Measurements from ENCODE around the gene RGP1. TPM values are rescaled to one million over a fixed set of nuclear protein-coding genes. Genes with fewer than 3 reads are reported as not detected.

Gene RGP1
- total and polyA plus RNA-seq, 4 donors: 11.0 to 32.4 (median 21.5) TPM

DNA sequence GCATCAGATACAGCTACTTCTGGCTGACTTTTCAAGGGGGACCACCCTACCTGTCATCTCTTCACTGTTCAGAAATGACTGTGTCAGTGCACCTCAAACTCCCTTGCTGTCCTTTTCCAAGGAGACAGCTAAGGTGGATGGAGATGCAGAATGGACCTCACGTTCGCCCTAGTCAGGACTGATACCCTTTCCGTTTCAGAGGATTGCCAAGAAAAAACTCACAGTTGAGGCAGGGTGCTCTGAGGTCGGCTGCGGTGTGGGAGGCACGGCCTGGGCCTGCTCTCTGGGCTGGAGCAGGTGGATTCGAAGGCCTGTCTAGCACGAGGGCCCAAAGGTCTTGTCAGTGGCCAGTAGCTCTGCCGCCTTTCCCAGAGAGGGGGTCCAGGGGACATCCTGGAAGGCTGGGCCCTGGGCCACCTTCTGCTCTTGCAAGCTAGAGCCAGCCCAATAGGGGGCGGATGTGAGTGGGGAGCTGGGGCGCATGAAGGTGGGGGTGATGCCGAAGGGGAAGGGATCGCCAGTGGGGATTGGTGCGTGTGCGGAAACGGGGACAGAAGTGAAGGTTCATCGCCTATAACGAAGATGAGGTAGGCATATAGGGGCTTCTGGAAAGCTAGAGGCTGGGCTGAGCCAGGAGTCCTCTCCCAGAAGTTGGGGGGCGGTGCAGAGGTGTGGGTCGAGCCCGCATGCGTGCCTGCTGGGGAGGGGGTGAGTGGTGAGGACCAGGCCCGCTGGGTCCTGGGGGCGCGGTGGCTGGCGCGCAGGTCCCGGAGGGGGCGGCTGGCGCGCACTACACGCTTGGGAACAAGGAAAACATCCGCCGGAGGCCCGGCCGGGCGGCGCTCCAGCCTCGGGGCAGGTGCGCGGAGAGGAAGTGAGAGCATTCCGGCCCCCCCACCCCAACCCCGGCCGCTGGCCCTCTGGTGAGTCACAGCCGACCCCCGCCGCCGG is 7.5 kb downstream of the RGP1 start:
- intact Hi-C loops (cut with DNase I): no loop called here
- H3K9me3 ChIP-seq (ENCODE audit: control insufficient read depth, low read length): no peaks in the 10 kb centered on the region
- peak overlapping the region; percentile 31 to 52 for H3K4me3 ChIP-seq (ENCODE audit: low read length in 2 of 2)
- peak; percentile 53 for ATAC-seq (ENCODE audit: low FRiP score)
- no peaks in the 10 kb centered on the region for H3K27me3 ChIP-seq (ENCODE audit: control insufficient read depth in 1 of 2, insufficient read depth in 2 of 2, low read length in 1 of 2)
- 8 to 9% methylated on average over 46 to 48 of the region's 48 CpGs for WGBS, 2 donors
- peaks cover 0 to 8% of the 10 kb centered on the region in 2 donors for H3K36me3 ChIP-seq (ENCODE audit: control insufficient read depth in 1 of 2, insufficient read depth in 2 of 2, low read length in 1 of 2)
- no peaks in the 10 kb centered on the region for H3K4me1 ChIP-seq (ENCODE audit: control insufficient read depth in 1 of 2, insufficient read depth in 2 of 2, low read length in 2 of 2)
- peak; percentile 82 to 89 for DNase-seq
- H3K27ac ChIP-seq (ENCODE audit: low read depth in 1 of 2, low read length in 2 of 2): peak overlapping the region; percentile 10 to 76

DNA sequence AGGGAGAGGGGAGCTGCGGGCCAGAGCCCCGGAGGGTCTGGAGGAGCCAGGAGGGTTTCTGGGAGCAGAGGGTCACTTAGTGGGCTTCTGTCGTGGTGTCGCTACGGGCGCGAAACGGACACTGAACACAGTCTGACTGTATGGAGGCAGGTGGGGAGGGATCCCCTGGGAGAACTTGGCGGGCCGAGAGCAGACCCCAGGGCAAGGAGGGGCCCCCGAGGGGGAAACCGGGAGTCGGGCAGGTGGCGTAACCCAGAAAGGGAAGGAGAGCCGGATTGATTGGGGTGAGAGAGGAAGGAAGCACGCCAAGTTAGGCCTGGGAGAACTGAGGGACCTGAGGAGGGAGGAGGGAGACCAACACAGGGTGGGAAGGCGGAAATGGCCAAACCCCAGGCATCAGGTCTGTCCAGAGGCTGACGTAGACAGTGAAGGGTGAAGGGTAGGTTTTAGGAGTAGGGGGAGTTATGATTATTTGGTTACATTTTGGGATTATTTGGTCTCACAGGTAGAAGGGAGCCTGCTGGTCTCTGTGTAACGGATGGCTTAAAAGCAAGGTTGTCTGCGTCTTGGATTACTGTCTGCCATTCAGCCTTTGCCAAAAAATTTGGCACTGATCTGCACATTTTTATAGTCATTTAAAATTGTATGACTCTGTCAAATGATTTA is 8.3 kb downstream of the RGP1 start:
- no peaks in the 10 kb centered on the region for H3K9me3 ChIP-seq (ENCODE audit: control insufficient read depth, low read length)
- H3K4me1 ChIP-seq (ENCODE audit: control insufficient read depth in 1 of 2, insufficient read depth in 2 of 2, low read length in 2 of 2): no peaks in the 10 kb centered on the region
- DNase-seq: peak in 1 of 2 donors; percentile 60
- H3K4me3 ChIP-seq (ENCODE audit: low read length in 2 of 2): peak overlapping the region; percentile 31 to 52
- ATAC-seq (ENCODE audit: low FRiP score): peak; percentile 68
- intact Hi-C loops (cut with DNase I): no loop called here
- peaks cover 0 to 5% of the 10 kb centered on the region in 2 donors for H3K36me3 ChIP-seq (ENCODE audit: control insufficient read depth in 1 of 2, insufficient read depth in 2 of 2, low read length in 1 of 2)
- no peaks in the 10 kb centered on the region for H3K27me3 ChIP-seq (ENCODE audit: control insufficient read depth in 1 of 2, insufficient read depth in 2 of 2, low read length in 1 of 2)
- peak overlapping the region; percentile 10 to 76 for H3K27ac ChIP-seq (ENCODE audit: low read depth in 1 of 2, low read length in 2 of 2)
- WGBS, 2 donors: 1% methylated on average over 20 of the region's 20 CpGs

DNA sequence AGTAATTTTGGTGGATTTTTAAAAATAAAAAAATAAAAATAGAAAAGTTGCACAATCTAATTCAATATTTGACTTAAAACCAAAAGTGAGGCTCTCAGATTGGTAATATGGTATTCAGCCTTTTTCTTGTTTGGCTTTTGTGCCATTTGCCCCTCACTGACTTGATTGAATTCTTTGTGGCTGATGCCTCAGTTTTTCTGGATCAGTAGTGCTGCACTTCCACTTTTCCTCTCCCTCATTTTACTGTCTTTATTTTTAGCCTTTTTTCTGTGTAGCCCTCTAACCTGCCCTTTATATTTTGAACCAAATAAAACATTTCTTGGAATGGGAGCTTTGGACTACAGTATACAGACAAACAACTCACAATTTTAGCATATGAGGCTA is 8.8 kb downstream of the RGP1 start:
- Histone ChIP-seq H3K4me3 (ENCODE audit: low read length in 2 of 2) (no peak overlapping the region), H3K9me3 (ENCODE audit: control insufficient read depth, low read length) (no peaks in the 10 kb centered on the region), H3K27ac (ENCODE audit: low read depth in 1 of 2, low read length in 2 of 2) (peak overlapping the region in 1 of 2 donors; percentile 72), H3K36me3 (ENCODE audit: control insufficient read depth in 1 of 2, insufficient read depth in 2 of 2, low read length in 1 of 2) (peaks cover 0 to under 1% of the 10 kb centered on the region in 2 donors), H3K4me1 (ENCODE audit: control insufficient read depth in 1 of 2, insufficient read depth in 2 of 2, low read length in 2 of 2) (no peaks in the 10 kb centered on the region), H3K27me3 (ENCODE audit: control insufficient read depth in 1 of 2, insufficient read depth in 2 of 2, low read length in 1 of 2) (no peaks in the 10 kb centered on the region)
- DNase-seq: no peak
- intact Hi-C loops (cut with DNase I): no loop called here
- ATAC-seq (ENCODE audit: low FRiP score): no peak

DNA sequence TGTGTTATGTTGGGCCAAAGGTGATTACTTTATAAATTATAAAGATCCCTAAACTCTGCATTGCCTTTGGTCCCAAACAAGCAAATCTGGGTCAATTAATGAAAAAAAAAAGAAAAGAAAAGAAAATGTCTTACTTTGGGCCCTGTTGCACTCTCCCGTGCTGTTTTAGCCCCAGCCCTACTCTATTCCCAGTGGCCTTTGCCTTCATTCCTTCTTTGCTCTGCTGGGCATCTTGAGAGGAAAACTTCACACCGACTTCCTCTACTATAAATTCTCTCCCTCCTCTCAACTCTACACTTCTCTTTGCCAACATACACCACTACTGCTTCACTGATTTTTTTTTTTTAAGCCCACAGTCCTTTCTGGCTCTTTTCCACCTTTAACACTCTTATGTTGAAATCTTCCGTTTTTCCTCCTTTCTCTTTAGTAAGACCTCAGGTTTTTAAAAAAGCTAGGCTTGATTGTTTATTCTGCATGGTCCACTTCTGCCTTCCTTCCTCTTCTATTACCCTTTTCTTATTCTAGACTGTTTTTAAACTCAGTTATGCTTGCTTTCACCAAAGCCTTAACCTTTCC is 9.5 kb downstream of the RGP1 start:
- Histone ChIP-seq H3K27me3 (ENCODE audit: control insufficient read depth in 1 of 2, insufficient read depth in 2 of 2, low read length in 1 of 2) (no peaks in the 10 kb centered on the region), H3K27ac (ENCODE audit: low read depth in 1 of 2, low read length in 2 of 2) (peak overlapping the region in 1 of 2 donors; percentile 72), H3K4me1 (ENCODE audit: control insufficient read depth in 1 of 2, insufficient read depth in 2 of 2, low read length in 2 of 2) (no peaks in the 10 kb centered on the region), H3K4me3 (ENCODE audit: low read length in 2 of 2) (no peak overlapping the region), H3K9me3 (ENCODE audit: control insufficient read depth, low read length) (no peaks in the 10 kb centered on the region), H3K36me3 (ENCODE audit: control insufficient read depth in 1 of 2, insufficient read depth in 2 of 2, low read length in 1 of 2) (no peaks in the 10 kb centered on the region)
- intact Hi-C loops (cut with DNase I): no loop called here
- DNase-seq (no peak), ATAC-seq (ENCODE audit: low FRiP score) (peak; percentile 65)
- 0 to 2% methylated on average over 3 of the region's 3 CpGs for WGBS, 2 donors

DNA sequence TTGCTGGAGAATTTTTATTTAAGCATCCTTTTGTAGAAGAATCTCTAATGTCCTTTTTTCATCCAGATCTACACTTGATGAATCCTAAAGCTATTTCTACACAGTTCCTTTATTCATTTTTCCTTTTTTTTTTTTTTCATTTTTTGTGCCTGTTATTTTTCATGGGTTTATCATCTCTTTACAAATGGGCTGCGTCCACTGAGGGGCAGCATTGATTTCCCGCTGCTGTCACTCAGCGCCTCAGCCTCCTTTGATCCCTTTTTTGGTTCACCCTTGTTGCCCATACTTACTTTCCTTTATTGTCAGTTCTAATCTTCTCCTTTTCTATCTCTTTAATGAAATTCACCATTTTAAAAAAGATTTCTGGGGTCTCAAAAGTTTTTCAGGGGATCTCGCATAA is 10.7 kb downstream of the RGP1 start:
- no peaks in the 10 kb centered on the region for H3K36me3 ChIP-seq (ENCODE audit: control insufficient read depth in 1 of 2, insufficient read depth in 2 of 2, low read length in 1 of 2)
- H3K4me1 ChIP-seq (ENCODE audit: control insufficient read depth in 1 of 2, insufficient read depth in 2 of 2, low read length in 2 of 2): no peaks in the 10 kb centered on the region
- H3K27ac ChIP-seq (ENCODE audit: low read depth in 1 of 2, low read length in 2 of 2): no peak overlapping the region
- intact Hi-C loops (cut with DNase I): no loop called here
- ATAC-seq (ENCODE audit: low FRiP score) (no peak), DNase-seq (no peak)
- 97% methylated on average over 4 of the region's 4 CpGs for WGBS, 2 donors
- H3K4me3 ChIP-seq (ENCODE audit: low read length in 2 of 2): no peak overlapping the region
- H3K9me3 ChIP-seq (ENCODE audit: control insufficient read depth, low read length): no peaks in the 10 kb centered on the region
- H3K27me3 ChIP-seq (ENCODE audit: control insufficient read depth in 1 of 2, insufficient read depth in 2 of 2, low read length in 1 of 2): no peaks in the 10 kb centered on the region

DNA sequence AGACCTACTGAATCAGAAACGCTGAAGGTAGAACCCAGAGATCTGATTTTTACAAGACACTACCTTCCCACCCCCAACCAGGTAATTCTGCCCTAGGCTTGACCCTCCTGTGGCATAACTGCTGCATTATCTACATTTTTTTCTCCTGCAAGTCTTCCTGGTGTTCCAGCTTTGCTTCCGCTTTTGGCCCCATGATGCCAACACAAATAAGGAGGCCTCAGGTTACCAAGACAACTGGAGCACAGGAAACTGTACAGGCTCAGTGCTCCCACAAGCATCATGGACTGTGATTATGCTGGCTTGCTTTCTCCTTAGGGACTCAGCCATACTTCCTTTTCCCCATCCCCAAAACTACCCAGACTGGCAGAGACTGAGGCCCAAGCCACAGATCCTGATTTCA is 11.6 kb downstream of the RGP1 start:
- no peaks in the 10 kb centered on the region for H3K27me3 ChIP-seq (ENCODE audit: control insufficient read depth in 1 of 2, insufficient read depth in 2 of 2, low read length in 1 of 2)
- no peak overlapping the region for H3K4me3 ChIP-seq (ENCODE audit: low read length in 2 of 2)
- no peaks in the 10 kb centered on the region for H3K4me1 ChIP-seq (ENCODE audit: control insufficient read depth in 1 of 2, insufficient read depth in 2 of 2, low read length in 2 of 2)
- 20 to 31% methylated on average over 2 of the region's 2 CpGs for WGBS, 2 donors
- H3K9me3 ChIP-seq (ENCODE audit: control insufficient read depth, low read length): no peaks in the 10 kb centered on the region
- no peaks in the 10 kb centered on the region for H3K36me3 ChIP-seq (ENCODE audit: control insufficient read depth in 1 of 2, insufficient read depth in 2 of 2, low read length in 1 of 2)
- intact Hi-C loops (cut with DNase I): no loop called here
- H3K27ac ChIP-seq (ENCODE audit: low read depth in 1 of 2, low read length in 2 of 2): peak overlapping the region in 1 of 2 donors; percentile 40
- DNase-seq (peak in 1 of 2 donors; percentile 68), ATAC-seq (ENCODE audit: low FRiP score) (no peak)

DNA sequence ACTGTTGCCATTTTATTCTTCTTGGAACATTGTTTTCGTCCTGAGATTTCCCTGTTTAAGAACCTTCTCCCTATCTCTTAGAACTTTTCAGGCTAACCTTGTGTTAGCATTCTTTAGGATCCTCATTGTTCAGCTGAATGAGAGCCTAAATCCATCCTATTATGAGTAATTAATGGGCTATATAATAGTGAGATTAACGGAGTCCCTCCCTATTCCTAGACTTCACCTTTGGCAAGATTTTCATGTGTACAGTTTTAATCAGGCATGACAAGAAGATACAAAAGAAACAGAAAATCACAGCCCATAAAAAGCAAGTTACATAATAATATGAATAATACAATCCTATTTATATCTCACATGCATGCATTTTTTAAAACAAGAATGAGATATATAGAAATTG is 14.1 kb downstream of the RGP1 start:
- Histone ChIP-seq H3K4me3 (ENCODE audit: low read length in 2 of 2) (no peak overlapping the region), H3K27ac (ENCODE audit: low read depth in 1 of 2, low read length in 2 of 2) (no peak overlapping the region), H3K36me3 (ENCODE audit: control insufficient read depth in 1 of 2, insufficient read depth in 2 of 2, low read length in 1 of 2) (no peaks in the 10 kb centered on the region), H3K4me1 (ENCODE audit: control insufficient read depth in 1 of 2, insufficient read depth in 2 of 2, low read length in 2 of 2) (no peaks in the 10 kb centered on the region), H3K9me3 (ENCODE audit: control insufficient read depth, low read length) (no peaks in the 10 kb centered on the region), H3K27me3 (ENCODE audit: control insufficient read depth in 1 of 2, insufficient read depth in 2 of 2, low read length in 1 of 2) (no peaks in the 10 kb centered on the region)
- DNase-seq (no peak), ATAC-seq (ENCODE audit: low FRiP score) (no peak)
- intact Hi-C loops (cut with DNase I): no loop called here
- WGBS, 2 donors: 91 to 92% methylated on average over 2 of the region's 2 CpGs

DNA sequence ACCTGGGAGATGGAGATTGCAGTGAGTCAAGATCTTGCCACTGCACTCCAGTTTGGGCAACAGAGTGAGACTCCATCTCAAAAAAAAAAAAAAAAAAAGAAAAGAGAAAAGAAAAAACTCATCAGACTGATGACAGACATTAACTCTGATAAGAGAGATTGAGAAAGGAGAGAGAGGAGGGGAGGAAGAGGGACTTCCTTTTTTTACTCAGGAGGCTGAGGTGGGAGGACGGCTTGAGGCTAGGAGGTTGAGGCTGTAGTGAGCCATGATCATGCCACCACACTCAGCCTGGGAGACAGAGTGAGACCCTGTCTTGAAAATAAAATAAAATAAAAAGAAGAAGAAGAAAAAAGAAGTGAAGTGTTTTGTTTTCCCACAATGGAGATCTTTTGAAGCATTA is 14.7 kb downstream of the RGP1 start:
- intact Hi-C loops (cut with DNase I): no loop called here
- H3K4me1 ChIP-seq (ENCODE audit: control insufficient read depth in 1 of 2, insufficient read depth in 2 of 2, low read length in 2 of 2): no peaks in the 10 kb centered on the region

More for the DNA sequence above, 14.7 kb downstream of the RGP1 start:
- Histone ChIP-seq H3K27me3 (ENCODE audit: control insufficient read depth in 1 of 2, insufficient read depth in 2 of 2, low read length in 1 of 2) (no peaks in the 10 kb centered on the region), H3K27ac (ENCODE audit: low read depth in 1 of 2, low read length in 2 of 2) (no peak overlapping the region), H3K36me3 (ENCODE audit: control insufficient read depth in 1 of 2, insufficient read depth in 2 of 2, low read length in 1 of 2) (no peaks in the 10 kb centered on the region), H3K4me3 (ENCODE audit: low read length in 2 of 2) (no peak overlapping the region), H3K9me3 (ENCODE audit: control insufficient read depth, low read length) (no peaks in the 10 kb centered on the region)
- ATAC-seq (ENCODE audit: low FRiP score): no peak
- 96 to 100% methylated on average over 1 of the region's 1 CpG for WGBS, 2 donors
- DNase-seq: no peak

Measured in aorta (tissue), 5 donors.